Stimulated activated CD4-positive, alpha-beta T cell treated with anti-CD3 and anti-CD28 coated beads, Interleukin-1b, Interleukin-23, amount 100 ng/mL, for 4 hours (primary cell): Measurements from ENCODE around the gene PEX26.
"Not testable (repeated sequence)": the region's sequence is repeated elsewhere in the genome, so short reads cannot be mapped to it uniquely, and the experiment has no call there.

Experiments
- DNase-seq, 2 donors: peaks; one replicate each; pipeline ENCODE4 v3.0.0-alpha.2; 2020; ENCODE audit warnings: low read depth in 2 of 2

Gene PEX26

GRCh38 chr22:18119409-18120110 is 41.8 kb downstream of the PEX26 start:
- no peak for DNase-seq

GRCh38 chr22:18120857-18121256 is 43.1 kb downstream of the PEX26 start:
- DNase-seq, result no peak

GRCh38 chr22:18121506-18121905 is 43.7 kb downstream of the PEX26 start:
- DNase-seq, result no peak

DNA sequence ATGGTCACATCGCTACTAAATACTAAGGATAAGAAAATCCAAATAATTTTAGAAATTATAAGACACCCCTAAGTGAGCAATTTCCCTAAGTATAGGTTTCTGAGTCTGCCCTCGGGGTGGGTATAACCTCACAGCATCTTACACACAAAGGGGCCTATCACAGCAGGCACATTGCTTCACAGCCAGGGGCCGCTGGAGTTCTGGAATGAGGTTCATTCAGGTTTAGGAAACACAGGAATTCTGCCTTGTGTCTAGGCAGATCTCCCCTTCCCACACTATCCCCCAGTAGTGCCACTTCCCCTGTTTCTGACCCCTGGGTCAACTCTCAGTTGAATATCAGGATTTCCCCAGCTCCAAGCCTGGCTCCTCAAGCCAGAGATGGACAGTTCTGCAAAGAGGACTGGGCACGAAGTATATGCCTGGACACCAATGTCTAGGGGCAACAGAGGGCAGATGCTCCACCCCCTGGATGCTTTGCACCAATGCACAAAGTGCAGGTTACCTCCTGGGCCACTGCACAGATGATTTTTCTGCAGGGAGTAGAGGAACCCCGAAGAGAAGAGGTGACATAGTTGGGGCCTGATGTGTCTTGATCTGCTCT is 44.3 kb downstream of the PEX26 start:
- DNase-seq, result no peak

DNA sequence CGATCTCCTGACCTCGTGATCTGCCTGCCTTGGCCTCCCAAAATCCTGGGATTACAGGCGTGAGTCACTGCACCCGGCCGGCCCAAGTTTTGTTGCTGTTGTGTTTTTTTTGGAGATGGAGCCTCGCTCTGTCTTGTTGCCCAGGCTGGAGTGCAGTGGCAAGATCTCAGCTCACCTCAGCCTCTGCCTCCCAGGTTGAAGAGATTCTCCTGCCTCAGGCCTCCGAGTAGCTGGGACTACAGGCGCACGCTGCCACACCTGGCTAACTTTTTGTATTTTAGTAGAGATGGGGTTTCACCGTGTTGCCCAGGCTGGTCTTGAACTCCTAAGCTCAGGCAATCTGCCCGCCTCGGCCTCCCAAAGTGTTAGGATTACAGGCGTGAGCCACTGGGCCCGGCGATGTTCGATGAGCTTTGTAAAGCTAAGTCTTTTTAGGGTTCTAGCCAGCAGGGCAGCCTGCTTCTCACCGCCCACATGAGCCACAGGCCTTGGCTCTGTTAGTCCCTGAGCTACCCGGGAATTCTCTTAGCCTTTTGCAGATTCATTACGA is 45.8 kb downstream of the PEX26 start:
- DNase-seq, result not testable (repeated sequence)

GRCh38 chr22:18126606-18127005 is 48.8 kb downstream of the PEX26 start:
- DNase-seq, result no peak

- DNase-seq, result no peak
These were observed 52.2 kb downstream of the PEX26 start for GRCh38 chr22:18130018-18130417.

DNA sequence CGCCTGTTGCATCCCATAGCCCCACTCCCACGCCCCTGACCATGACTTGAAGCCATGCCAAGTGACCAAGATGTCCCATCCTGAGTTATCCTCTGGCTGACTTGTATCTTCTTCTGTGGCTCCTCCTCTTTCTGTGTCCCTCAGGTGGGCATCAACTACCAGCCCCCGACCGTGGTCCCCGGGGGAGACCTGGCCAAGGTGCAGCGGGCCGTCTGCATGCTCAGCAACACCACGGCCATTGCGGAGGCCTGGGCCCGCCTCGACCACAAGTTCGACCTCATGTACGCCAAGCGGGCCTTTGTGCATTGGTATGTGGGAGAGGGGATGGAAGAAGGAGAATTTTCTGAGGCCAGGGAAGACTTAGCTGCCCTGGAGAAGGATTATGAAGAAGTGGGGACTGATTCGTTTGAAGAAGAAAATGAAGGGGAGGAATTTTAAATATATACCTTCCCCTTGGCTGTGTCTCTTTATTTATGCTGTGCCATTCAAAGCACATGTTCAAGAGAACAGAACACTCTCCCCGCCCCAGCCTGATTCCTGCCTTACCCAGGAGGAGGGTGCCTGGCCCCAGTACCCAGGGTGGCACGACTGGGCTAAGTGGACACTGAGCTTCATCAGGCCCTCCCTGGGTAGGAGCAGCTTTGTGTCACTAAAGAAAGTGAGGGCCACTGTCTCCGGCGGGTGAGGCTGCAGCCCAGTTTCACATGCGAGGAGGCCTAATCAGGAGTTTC is 53.1 kb downstream of the PEX26 start:
- DNase-seq, result no peak

GRCh38 chr22:18133452-18133851 is 55.7 kb downstream of the PEX26 start:
- no peak for DNase-seq

DNA sequence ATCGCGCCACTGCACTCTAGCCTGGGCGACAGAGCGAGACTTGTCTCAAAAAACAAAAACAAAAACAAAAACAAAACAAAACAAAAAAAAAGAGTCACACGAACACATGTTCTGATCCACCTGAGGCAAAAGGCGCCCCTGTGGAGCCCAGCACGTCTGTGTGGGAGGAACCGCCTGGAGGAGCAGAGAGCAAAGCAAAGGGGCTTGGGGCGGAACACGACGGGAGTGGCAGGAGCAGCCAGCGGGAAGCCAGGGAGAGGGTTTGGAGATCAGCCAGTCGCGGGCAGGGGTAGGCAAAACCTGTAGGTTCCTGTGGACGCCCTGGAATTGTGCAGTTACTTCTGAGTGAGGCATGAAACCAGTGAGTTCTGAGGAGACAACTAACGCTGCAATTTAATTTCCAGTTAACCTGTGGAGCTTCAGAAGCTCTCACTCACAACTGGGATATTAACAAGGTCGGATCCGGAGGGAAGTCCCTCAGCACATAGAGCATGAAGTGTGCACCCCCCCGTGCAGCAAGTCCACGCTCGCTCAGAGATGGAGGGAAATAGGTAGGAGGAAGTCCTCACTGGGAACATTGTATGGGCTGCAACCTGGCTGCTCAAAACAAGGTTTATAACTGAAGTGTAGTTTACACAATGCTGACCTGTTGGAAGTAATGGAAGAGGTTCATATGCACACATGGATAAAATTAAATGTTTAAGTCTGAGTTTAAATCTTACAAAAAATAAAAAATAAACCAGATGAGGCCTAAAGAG is 59.0 kb downstream of the PEX26 start:
- DNase-seq, result no peak

- DNase-seq, result not testable (repeated sequence)
These were observed 63.2 kb downstream of the PEX26 start for GRCh38 chr22:18141004-18141403.

DNA sequence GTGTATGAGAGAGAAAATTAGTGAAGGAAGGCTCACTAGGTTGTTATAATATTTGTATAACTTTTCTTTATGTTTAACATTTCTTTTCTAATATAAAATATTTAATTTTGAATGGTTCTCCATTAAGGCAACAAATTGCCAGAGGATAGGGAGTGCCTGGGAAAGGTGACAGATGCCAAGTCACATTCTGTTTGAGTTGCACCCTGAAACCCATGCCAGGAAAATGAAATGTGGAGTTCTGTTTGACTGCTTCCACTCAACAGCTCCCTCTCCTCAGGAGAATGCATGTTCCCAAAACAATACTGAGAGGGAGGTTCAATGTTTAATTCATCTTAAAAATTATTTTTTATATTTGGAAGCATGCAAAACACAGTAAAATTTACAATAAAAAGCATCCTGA is 66.3 kb downstream of the PEX26 start:
- no peak for DNase-seq

- DNase-seq, result no peak
These were observed 68.0 kb downstream of the PEX26 start for GRCh38 chr22:18145676-18146388.

DNA sequence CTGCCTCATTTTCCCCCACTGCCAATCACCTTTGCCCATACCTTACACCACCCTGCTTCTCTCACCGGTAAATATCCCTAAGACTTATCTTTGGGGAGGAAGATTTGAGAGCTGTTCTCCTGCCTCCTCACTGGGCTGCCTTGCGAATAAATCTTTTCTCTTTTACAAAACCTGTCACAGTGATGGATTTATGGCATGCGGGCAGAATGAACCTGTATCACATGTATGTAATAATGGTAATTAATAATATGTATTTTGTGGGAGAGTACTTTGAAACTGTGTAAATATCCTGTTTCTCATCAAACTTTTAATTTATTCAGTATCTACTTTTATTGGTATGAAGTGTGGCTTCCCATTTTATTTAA is 68.6 kb downstream of the PEX26 start:
- DNase-seq, result no peak

- DNase-seq, result no peak
These were observed 70.0 kb downstream of the PEX26 start for GRCh38 chr22:18147791-18148190.

DNA sequence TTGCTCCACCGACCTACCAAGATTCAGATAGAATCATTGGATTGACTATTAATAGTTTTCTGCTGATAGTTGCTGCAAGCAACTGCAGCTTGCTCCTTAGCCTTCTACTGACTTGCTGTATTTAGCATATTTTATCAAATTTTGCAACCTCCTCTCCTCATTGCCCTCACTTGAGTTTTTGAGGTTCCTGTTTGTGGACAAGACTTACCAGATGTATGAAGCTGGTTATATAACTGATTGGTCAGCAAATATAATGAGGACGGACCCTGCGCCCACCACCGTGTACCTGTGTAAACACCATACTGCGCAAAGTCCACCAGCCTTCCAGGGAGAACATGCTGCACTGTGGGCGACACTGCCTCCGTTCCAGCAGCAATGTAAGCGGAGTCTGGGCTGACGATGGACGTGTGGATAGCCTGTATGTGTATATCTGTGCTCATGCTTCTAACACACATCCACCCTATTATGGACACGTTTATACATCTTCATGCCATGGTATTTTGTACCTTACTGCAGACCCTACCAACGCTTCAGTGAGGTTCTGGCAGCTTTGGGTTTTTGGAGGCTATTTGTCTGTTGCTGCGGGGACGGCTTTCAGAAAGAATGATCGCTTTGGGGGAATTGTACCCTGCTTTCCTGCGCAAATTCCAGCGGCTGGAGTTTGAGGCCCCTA is 70.6 kb downstream of the PEX26 start:
- DNase-seq, result no peak

GRCh38 chr22:18152519-18152918 is 74.7 kb downstream of the PEX26 start:
- DNase-seq, result peak in 1 of 2 donors; percentile 6

- no peak for DNase-seq
These were observed 77.1 kb downstream of the PEX26 start for GRCh38 chr22:18154821-18155390.
